GM19324 (cell line): ENCODE measurements around the gene HLA-G.
"Not testable (repeated sequence)": the region's sequence is repeated elsewhere in the genome, so short reads cannot be mapped to it uniquely, and the experiment has no call there.

Experiments used
- ATAC-seq: cut with Tn5 transposase; IDR thresholded peaks from one replicate; pipeline ENCODE4 v1.9.1; 2021; ENCODE audit warnings: mild to moderate bottlenecking, moderate library complexity; ENCODE audit not compliant: unreplicated experiment, low FRiP score

Gene HLA-G

DNA sequence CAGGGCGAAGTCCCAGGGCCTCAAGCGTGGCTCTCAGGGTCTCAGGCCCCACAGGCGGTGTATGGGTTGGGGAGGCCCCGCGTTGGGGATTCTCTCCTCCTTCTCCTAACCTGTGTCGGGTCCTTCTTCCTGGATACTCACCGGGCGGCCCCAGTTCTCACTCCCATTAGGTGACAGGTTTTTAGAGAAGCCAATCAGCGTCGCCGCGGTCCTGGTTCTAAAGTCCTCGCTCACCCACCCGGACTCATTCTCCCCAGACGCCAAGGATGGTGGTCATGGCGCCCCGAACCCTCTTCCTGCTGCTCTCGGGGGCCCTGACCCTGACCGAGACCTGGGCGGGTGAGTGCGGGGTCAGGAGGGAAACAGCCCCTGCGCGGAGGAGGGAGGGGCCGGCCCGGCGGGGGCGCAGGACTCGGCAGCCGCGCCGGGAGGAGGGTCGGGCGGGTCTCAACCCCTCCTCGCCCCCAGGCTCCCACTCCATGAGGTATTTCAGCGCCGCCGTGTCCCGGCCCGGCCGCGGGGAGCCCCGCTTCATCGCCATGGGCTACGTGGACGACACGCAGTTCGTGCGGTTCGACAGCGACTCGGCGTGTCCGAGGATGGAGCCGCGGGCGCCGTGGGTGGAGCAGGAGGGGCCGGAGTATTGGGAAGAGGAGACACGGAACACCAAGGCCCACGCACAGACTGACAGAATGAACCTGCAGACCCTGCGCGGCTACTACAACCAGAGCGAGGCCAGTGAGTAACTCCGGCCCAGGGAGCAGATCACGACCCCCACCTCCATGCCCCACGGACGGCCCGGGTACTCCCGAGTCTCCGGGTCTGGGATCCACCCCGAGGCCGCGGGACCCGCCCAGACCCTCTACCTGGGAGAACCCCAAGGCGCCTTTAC is at the start of gene HLA-G:
TSS of gene HLA-G (plus strand) at position 247 of the 892 bp plus-strand sequence. CDS start at position 267, 20 bp downstream.
- ATAC-seq: no peak

DNA sequence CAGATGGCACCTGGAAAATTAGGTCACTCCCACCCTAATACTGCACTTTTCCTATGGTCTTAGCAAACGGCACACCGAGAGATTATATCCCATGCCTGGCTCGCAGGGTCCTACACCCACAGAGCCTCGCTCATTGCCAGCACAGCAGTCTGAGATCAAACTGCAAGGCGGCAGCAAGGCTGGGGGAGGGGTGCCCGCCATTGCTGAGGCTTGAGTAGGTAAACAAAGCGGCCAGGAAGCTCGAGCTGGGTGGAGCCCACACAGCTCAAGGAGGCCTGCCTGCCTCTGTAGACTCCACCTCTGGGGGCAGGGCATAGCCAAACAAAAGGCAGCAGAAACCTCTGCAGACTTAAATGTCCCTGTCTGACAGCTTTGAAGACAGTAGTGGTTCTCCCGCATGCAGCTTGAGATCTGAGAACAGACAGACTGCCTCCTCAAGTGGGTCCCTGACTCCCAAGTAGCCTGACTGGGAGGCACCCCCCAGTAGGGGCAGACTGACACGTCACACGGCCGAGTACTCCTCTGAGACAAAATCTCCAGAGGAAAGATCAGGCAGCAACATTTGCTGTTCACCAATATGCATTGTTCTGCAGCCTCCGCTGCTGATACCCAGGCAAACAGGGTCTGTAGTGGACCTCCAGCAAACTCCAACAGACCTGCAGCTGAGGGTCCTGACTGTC is 47.5 kb upstream of the HLA-G start:
- not testable (repeated sequence) for ATAC-seq

DNA sequence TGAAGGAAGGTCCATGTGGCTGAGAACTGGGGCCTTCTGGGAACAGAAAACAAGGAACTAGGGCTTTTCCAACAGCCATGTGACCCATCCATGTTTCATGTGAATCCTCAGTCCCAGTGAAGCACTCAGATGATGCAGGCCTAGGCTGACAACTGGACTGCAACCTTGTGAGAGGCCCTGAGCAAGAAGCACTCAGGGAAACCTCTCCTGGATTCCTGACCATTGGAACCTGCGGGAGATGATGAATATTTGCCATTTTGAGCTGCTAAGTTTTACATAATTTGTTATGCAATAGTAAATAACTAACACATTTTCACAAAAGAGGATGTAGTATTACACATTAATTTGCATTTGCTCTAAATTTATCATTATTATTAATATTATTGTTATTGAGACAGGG is 38.4 kb upstream of the HLA-G start:
- no peak for ATAC-seq

DNA sequence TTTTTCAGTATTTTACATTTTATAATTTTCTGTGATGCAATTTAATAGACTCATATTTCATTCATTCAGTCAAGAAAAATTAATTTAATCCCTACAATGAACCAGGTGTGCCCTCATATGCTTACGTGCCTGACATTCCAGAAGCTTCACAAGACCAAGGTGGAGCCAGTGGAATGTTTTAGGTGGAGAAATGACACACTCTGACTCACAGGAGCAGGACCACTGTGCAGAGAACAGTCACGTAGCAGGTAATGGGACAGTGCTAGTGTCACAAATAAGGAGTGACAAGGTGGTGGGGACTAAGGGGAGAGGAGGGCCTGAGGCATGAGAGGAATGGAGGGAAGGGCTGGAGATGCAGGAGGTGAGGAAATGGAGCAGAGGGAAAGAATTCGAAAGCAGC is 37.0 kb upstream of the HLA-G start:
- ATAC-seq: no peak

DNA sequence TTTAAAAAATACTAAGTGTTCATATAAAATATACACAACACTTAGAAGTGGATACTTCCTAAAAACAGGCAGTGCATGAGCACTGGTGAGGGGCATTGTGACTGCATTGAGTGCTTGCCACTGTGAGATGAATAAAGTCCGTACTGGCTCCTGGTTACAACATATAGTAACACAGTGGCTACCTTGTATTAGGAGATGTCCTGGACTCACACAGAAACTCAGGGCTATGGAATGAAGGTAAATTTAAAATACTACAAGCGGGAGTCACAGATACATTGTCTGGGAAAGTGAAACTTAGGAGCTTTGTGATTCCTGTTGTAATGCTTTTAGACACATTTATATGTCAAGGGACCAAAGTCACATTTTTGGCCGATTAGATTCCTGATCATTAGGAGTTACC is 36.5 kb upstream of the HLA-G start:
- ATAC-seq: no peak

DNA sequence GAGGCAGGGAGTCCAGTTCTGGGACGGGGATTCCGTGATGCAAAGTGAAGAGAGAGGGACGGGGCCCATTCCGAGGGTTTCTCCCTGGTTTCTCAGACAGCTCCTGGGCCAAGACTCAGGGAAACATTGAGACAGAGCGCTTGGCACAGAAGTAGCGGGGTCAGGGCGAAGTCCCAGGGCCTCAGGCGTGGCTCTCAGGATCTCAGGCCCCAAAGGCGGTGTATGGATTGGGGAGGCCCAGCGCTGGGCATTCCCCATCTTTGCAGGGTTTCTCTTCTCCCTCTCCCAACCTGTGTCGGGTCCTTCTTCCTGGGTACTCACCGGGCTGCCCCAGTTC is 35.9 kb upstream of the HLA-G start:
- no peak for ATAC-seq

DNA sequence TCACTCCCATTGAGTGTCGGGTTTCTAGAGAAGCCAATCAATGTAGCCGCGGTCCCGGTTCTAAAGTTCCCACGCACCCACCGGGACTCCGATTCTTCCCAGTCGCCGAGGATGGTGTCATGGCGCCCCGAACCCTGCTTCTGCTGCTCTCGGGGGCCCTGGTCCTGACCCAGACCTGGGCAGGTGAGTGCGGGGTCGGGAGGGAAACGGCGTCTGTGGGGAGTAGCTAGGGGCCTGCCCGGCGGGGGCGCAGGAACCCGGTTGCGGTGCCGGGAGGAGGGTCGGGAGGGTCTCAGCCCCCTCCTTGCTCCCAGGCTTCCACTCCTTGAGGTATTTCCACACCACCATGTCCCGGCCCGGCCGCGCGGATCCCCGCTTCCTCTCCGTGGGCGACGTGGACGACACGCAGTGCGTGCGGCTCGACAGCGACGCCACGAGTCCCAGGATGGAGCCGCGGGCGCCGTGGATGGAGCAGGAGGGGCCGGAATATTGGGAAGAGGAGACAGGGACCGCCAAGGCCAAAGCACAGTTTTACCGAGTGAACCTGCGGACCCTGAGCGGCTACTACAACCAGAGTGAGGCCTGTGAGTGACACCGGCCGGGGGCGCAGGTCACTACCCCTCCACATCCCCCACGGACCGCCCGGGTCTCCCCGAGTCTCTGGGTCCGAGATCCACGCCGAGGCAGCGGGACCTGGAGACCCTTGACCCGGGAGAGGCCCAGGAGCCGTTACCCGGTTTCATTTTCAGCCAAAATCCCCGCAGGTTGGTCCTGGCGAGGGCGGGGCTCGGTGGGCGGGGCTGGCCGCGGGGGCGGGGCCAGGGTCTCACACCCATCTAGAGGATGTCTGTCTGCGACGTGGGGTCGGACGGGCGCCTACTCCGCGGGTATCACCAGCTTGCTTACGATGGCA is 35.2 kb upstream of the HLA-G start:
- no peak for ATAC-seq

DNA sequence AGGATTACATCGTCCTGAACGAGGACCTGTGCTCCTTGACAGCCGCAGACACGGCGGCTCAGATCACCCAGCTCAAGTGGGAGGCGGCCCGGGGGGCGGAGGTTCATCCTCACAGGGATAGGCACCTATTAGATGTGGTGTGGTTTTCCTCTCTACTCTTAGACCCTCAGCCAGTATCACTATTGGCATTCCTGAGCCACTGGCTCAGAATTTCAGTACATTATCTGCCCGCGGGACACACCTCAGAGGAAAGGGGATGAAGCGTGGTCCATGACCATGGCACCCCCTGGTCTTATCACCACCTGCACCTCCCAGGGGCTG is 34.6 kb upstream of the HLA-G start:
- ATAC-seq: no peak

DNA sequence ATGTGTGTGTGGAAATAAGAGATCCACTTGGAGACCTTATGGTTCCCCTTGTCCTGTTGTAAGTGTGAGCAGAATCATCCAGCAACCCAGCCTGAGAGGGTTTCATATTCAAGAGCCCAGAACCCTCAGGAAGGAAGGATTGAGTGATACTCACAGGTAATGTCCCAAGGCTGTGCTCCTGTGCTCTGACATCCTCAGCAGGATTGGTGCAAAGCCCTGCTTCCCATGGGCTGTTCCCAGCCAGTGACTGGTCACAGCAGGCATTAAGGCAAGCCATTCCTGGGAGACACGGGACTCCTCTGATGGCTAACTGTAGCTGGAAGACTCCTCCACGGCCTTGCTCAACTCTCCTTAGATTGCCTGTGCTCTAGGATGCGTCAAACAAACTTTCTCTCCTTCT is 33.8 kb upstream of the HLA-G start:
- no peak for ATAC-seq

DNA sequence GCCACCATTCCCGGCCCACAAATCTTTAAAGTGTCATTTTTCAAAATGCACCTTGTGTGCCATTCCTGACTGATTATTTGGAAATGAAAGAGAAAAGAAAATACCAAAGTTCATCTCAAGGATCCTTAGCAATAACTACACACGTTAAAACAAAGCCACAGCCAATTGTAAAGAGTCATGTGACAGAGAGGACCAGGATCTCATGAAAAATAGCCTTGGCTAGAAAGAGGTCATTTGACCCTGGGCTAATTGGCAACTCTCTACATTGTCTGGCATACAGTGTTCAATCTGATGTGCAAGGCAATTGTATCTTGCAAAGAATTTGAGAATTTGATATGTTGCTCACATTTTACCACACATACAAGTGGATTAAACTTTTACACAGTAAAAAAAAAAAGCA is 31.6 kb upstream of the HLA-G start:
- ATAC-seq: no peak

DNA sequence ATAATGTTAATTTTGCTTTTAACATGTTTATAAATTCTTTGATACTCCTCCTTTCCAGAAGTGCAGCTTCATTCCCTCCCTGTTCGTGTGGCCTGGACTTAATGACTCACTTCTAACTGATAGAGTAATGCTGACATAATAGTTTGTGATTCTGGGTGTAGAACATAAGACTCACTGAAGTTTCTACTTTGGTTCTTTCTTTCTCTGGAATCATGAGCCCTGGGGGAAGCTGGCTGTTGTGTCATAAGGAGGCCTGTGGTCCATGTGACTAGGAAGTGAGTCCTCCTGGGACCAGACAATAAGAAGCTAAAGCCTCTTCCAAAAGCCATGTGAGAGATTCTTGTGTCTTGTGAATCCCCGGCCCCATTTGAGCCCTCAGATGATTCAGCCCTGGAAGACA is 30.5 kb upstream of the HLA-G start:
- no peak for ATAC-seq

DNA sequence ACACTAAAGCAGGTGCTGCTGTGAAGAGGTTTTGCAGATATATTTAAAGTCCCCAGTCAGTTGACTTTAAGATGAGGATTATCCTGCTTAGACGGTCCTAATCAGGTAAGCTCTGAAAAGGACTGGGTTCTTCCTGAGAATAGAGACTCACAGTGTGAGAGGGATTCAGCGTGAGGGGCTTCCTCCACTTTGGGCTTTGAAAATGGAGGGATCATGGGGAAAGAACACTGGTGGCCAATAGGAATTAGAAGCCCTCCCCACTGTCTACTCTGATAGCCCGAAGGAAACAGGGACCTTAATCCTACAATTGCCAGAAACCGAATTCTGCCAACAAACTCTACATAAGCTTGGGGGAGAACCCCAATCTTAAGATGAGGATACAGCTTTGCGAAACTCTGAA is 29.7 kb upstream of the HLA-G start:
- no peak for ATAC-seq

DNA sequence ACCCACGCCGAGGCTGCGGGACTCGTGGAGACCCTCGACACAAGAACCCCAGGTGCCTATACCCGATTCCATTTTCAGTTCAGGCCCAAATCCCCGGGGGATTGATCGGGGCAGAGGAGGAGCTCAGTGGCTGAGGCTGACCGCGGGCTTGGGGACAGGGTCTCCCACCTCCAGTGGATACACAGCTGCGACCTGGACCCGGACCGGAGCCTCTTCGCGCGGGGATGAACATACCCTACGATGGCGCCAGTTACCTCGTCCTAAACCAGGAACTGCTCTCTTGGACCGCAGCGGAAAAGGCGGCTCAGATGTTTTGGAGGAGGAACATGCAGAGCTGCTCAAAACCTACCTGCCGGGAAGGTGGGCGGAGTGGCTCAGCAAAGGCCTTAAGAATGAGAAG is 27.4 kb upstream of the HLA-G start:
- no peak for ATAC-seq

DNA sequence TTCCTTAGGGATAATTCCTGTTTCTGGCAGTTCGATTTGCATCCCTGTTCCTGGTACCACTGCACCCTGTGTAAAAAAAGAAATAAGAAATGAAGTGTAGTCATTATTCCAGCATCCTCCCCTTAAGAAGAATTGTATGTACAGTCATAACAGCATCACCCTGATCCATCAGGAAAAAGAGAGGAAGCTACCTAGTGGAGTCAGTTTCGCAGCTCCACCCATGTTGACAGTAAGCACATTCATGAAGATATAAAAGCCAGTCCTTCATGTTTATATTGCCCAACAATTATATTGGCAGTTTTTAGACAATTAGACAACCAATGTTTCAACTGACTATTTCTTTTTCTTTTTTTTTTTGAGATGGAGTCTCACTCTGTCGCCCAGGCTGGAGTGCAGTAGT is 21.2 kb upstream of the HLA-G start:
- ATAC-seq: no peak

DNA sequence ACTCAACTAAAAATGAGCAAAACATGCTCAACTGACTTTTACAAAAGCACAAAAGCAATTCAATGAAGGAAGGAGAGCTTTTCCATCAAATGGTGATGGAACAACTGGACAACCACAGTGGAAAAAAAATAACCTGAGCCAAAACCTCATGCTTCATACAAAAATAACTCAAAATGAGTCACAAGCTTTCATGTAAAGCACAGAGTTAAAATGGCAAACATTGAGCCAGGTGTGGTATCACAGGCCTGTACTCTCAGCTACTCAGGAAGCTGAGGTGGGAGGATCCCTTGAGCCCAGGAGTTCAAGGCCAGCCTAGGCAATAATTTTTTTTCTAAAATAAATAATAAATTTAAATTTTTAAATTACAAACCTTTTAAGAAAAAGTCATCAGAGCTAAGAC is 18.4 kb upstream of the HLA-G start:
- ATAC-seq: no peak

DNA sequence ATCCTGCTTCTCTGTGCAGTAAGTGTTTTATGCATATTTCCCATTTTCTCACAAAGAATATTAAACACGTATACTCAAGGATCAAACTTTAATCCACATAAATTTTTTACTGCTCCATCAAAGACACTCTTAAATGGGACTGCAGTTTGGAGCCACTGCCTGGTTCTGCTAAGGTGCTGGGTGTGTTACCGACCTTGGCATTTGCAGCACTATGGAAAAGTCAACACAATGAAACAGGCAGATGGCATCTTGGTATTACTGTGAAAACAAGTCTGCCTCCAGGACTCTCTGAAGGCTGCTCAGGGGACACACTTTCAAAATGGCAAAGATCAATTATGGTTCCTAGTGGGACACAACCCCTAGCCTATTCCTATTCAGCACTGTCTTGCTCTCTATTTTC is 17.3 kb upstream of the HLA-G start:
- no peak for ATAC-seq

DNA sequence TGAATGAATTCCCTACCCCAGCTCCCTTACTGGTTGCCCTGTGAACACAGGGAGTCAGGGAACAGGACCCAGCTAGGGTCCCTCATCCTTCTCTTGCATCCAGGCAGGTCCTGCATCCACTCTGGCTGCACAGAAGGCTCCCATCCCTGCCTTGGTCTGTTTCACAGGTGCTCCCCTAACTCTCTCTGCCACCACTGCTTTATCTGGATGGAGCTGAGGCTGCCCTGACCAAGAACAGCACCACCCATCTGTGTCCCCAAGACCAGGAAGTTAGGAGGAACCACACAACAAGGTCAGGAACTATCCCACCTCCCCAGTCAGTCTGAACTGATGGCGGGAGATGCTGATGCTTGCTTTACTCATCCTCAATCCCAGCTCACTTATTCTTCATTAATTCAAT is 16.2 kb upstream of the HLA-G start:
- no peak for ATAC-seq

DNA sequence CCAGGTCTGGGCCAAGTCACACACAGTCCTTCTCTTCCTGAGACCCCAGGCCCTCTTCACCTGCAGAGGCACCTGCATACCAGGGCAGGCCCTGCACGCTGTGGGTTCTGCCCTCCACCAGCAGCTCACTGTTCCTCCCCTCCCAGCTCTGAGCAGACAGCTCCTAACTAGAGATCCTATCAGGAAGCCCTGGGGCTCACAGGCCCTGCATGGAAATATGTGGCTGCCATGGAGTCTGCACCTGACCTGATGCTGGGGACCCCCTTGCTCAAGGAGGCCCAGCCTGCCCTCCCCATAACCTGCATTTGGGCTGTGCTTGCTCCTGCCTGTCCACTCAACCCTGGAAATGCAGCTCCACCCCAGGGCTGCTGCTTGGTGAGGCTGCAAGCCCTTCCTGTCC is 14.6 kb upstream of the HLA-G start:
- ATAC-seq: no peak

DNA sequence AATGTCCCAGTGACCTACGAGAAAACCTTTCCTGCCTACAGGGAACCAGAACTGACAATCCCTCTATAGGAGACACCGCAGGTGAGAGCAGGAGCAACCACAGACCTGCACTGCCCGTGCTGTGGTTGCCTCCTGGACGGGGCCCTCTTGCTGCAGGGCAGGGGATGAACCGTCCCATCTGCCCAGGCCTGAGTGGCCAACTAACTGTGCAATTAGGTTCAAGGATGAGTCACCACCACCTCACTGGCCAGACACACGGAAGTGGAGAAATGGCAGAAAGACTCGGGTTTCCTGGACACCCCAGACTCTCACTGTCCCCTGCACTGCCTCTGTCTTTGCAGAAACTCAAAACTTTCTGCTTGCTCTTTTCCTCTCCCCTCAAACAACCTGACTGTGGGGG is 13.8 kb upstream of the HLA-G start:
- no peak for ATAC-seq

DNA sequence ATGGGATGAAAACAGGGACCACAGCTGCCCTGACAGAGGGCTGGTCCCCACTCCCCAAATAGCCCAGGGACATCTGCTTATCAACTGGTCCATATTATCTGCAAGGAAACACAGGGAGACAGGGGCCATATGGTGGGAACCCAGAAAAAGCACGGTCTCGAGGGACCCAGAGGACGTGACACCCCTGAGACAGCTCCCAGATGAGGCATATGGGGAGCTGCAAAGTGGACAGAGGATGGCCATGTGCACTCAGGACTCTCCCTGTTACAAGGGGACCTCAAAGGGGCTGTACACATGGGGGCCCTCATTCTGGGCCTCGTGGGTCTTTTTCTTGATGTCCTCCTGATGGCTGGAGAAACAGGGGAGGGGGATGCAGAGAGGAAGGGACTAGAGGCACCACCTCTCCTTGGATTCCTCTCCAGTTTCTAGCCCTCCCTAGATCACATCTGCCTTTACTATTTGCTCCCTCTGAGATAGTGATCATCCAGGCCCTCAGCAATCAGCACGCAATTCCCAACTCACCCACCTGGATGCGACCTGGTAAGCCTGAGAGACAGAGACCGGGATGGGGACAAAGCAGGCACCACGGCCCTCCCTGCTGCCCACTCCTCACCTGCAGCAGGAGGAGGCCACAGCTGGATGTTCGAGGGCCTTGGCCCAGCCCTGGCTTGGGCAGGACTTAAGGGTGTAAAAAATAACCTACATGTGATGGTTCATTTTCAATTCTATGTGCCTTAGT is 13.1 kb upstream of the HLA-G start:
- ATAC-seq: no peak
